Stomach (tissue), 9 donors: ENCODE measurements around the gene BICD1. TPM values are rescaled to one million over a fixed set of nuclear protein-coding genes. Genes with fewer than 3 reads are reported as not detected.

Experiments
- DNase-seq, 2 donors: peaks; one replicate each; pipeline versions ENCODE4 v3.0.0 to v3.0.0-alpha.2; 2013 to 2019
- H3K27ac ChIP-seq, 5 donors: fragments of 200-600 bp in 4 of 5; sonication (generic) in 4 of 5; one replicate each; pipeline ENCODE4 v1.5.1; 2013 to 2019; ENCODE audit warnings: mild to moderate bottlenecking in 1 of 5, moderate library complexity in 1 of 5
- H3K27me3 ChIP-seq, 3 donors: fragments of 200-600 bp; sonication (generic); one replicate each; pipeline ENCODE4 v1.5.1; 2017 to 2019; ENCODE audit warnings: mixed run types in 1 of 3
- H3K36me3 ChIP-seq, 4 donors: fragments of 200-600 bp; sonication (generic); 1 replicate in 3 of 4; 2 replicates in 1 of 4; pipeline ENCODE4 v1.5.1; 2016 to 2019
- H3K4me1 ChIP-seq, 4 donors: fragments of 200-600 bp; sonication (generic); one replicate each; pipeline ENCODE4 v1.5.1; 2016 to 2019
- H3K4me3 ChIP-seq, 4 donors: fragments of 200-600 bp; sonication (generic) in 3 of 4; one replicate each; pipeline ENCODE4 v1.5.1; 2016 to 2019; ENCODE audit warnings: mild to moderate bottlenecking in 1 of 4
- H3K9me3 ChIP-seq, 4 donors: fragments of 200-600 bp; sonication (generic); one replicate each; pipeline ENCODE4 v1.5.1; 2016 to 2019
- EP300 ChIP-seq: sonication (generic); formaldehyde crosslinking; IDR thresholded peaks from one replicate; pipeline ENCODE4 v1.6.1; 2017; ENCODE audit warnings: antibody characterized with exemption
- POLR2A ChIP-seq, 4 donors: fragments of 450-650 bp; IDR thresholded peaks; one replicate each; pipeline ENCODE4 v1.6.1; 2016; ENCODE audit warnings: antibody characterized with exemption in 4 of 4, control low read depth in 2 of 4, mild to moderate bottlenecking in 1 of 4, moderate library complexity in 1 of 4
- POLR2AphosphoS5 ChIP-seq, 3 donors: sonication (generic); formaldehyde crosslinking; IDR thresholded peaks; one replicate each; pipeline ENCODE4 v1.6.1; 2016; ENCODE audit warnings: antibody characterized with exemption in 3 of 3
- WGBS, 5 donors: extraction: QIAGEN DNeasy Blood & Tissue Kit in 3 of 5; methylation state at CpG; one replicate each; pipeline versions ENCODE4 v1.1.5 to v1.1.7; 2013 to 2018; 5-methylcytosine and 5-hydroxymethylcytosine counted together
- intact Hi-C: fragments of 100-400 bp; cut with DNase I; formaldehyde crosslinking; loops from one replicate; pipeline ENCODE4 v1.15.1; 2023; ENCODE audit warnings: low total_unique reads
- polyA plus RNA-seq, 3 donors: library from polyadenylated mRNA; stranded (reverse); fragments of 200-250 nt; gene quantifications; one replicate each; pipeline ENCODE4 v1.2.3, GENCODE V29; 2013
- small RNA-seq, 4 donors: library from RNA; depleted of rRNA; stranded (forward); fragments of <200 nt; gene quantifications; one replicate each; pipeline ENCODE3, GENCODE V24; 2016
- total RNA-seq, 5 donors: library from RNA; depleted of rRNA; stranded (reverse); fragments of >200 nt; gene quantifications; one replicate each; pipeline versions ENCODE4 v1.1.0 to v1.2.3, GENCODE V29; 2014 to 2016
- TF ChIP-seq, protein P1 (sequence below), 7 experiments: fragments of 450-650 bp in 4 of 7; fragments of 200-600 bp in 3 of 7; sonication (generic) in 3 of 7; IDR thresholded peaks; one replicate each; pipeline ENCODE4 v1.5.1; 2016 to 2019; ENCODE audit warnings: antibody characterized with exemption in 7 of 7, control low read depth in 2 of 7, mild to moderate bottlenecking in 1 of 7
- donor health status: healthy with polysubstance abuse.
- donor health status: Bipolar disorder and iron deficiency.
- donor health status: healthy.

The BICD1 gene
- total and polyA plus RNA-seq, 8 donors, result 1.6 to 17.3 (median 2.1) TPM

DNA sequence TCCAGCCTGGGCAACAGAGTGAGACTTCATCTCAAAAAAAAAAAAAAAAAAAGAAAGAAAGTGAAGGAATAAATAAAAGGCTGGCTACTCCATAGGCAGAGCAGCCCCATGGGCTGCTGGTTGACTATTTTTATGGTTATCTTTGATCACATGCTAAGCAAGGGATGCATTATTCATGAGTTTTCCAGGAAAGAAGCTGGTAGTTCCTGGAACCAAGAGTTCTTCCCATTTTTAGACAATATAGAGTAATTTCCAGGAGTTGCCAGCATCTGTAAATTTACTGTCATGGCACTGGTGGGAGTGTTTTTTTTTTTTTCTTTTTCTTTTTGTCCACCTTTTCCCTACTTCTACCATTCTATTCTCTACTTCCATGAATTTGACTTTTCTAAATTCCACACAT, 316.9 kb downstream of the BICD1 start:
- TF ChIP-seq POLR2A (IDR thresholded peaks at IDR 0.05), result no peak
- no peak for TF ChIP-seq POLR2AphosphoS5 (IDR thresholded peaks at IDR 0.05)
- no peak for TF ChIP-seq EP300
- TF ChIP-seq, protein P1, sequence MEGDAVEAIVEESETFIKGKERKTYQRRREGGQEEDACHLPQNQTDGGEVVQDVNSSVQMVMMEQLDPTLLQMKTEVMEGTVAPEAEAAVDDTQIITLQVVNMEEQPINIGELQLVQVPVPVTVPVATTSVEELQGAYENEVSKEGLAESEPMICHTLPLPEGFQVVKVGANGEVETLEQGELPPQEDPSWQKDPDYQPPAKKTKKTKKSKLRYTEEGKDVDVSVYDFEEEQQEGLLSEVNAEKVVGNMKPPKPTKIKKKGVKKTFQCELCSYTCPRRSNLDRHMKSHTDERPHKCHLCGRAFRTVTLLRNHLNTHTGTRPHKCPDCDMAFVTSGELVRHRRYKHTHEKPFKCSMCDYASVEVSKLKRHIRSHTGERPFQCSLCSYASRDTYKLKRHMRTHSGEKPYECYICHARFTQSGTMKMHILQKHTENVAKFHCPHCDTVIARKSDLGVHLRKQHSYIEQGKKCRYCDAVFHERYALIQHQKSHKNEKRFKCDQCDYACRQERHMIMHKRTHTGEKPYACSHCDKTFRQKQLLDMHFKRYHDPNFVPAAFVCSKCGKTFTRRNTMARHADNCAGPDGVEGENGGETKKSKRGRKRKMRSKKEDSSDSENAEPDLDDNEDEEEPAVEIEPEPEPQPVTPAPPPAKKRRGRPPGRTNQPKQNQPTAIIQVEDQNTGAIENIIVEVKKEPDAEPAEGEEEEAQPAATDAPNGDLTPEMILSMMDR (IDR thresholded peaks at IDR 0.05), result no peak
- H3K9me3 ChIP-seq, result peaks cover 0 to 6% (median 0%) of the 10 kb centered on the region in 4 donors
- intact Hi-C loops, result no loop called here
- DNase-seq, result no peak
- H3K27me3 ChIP-seq, result no peaks in the 10 kb centered on the region
- no peak overlapping the region for H3K4me3 ChIP-seq
- H3K36me3 ChIP-seq, result no peaks in the 10 kb centered on the region
- peak overlapping the region in 1 of 5 donors; percentile 22 for H3K27ac ChIP-seq
- peaks cover 0 to 39% (median 21%) of the 10 kb centered on the region in 4 donors for H3K4me1 ChIP-seq

DNA sequence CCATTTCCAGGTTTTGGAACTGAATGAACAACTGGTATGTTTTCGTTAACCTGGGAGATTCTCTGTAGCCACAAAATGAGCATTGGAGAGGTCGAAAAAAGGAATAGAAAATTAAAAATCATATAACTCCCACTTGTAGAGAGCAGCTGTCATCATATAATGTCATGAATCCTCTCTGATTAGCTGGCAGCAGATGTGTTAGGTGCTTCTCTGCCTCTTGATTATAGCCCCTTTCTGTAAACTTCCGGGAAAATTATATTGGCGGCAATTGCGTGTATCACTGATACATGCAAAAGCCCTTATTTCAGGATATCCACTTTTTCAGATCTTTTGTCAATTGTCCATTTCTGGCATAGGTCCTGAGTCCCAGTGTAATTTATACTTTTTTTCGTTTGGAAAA, 324.4 kb downstream of the BICD1 start:
- H3K27me3 ChIP-seq, result no peaks in the 10 kb centered on the region
- TF ChIP-seq EP300 (no peak), POLR2A (IDR thresholded peaks at IDR 0.05) (no peak), POLR2AphosphoS5 (IDR thresholded peaks at IDR 0.05) (no peak)
- TF ChIP-seq, protein P1 (IDR thresholded peaks at IDR 0.05), result no peak
- intact Hi-C loops, result no loop called here
- 75 to 82% (median 78%) methylated on average over 6 of the region's 6 CpGs for WGBS, 5 donors
- H3K4me1 ChIP-seq, result peaks cover 0 to 10% (median 6%) of the 10 kb centered on the region in 4 donors
- H3K27ac ChIP-seq, result no peak overlapping the region
- peaks cover 0 to 10% (median 4%) of the 10 kb centered on the region in 4 donors for H3K9me3 ChIP-seq
- DNase-seq, result no peak
- H3K36me3 ChIP-seq, result peaks cover 0 to 6% (median 0%) of the 10 kb centered on the region in 4 donors
- no peak overlapping the region for H3K4me3 ChIP-seq

Small RNA genes lying within 50 kb of the gene (small RNA-seq; reads per million reads assigned to genes)
- 0 reads per million in 4 donors for gene AC048344.2
- gene AC048344.3, result 0 reads per million in 4 donors
- 0 reads per million in 4 donors for gene RF00019

Other genes with a start within 250 kb of the BICD1 start
- 100 to 1,000 TPM in 2 of 5 donors, 10 to 100 TPM in 3; 48.1 to 255 (median 80.0) TPM for gene RESF1, start 147.4 kb upstream of the BICD1 start, total RNA-seq
- gene RESF1, start 147.4 kb upstream of the BICD1 start, polyA plus RNA-seq, result 10 to 100 TPM; 15.4 to 32.0 (median 25.8) TPM